HCT116 (cell line): ENCODE measurements around the gene ZNF536. TPM values are rescaled to one million over a fixed set of nuclear protein-coding genes. Genes with fewer than 3 reads are reported as not detected.

ENCODE experiments used
- ATAC-seq: fragments of 200-7000 bp; cut with Tn5 transposase; 2 replicates; pipeline ENCODE4 v1.9.1; 2020; ENCODE audit warnings: mild to moderate bottlenecking, moderate library complexity
- BruUV-seq: library from RNA; stranded (reverse); fragments of 400-500 nt; replicated peaks from 2 replicates; lab custom pipeline; 2021; lab: Mats Ljungman, UMichigan
- CTCF ChIA-PET: fragments of 300-600 bp; sonication (Branson Sonifier 250); formaldehyde crosslinking; loops from one replicate; lab custom pipeline; 2021; ENCODE audit warnings: antibody characterized with exemption; lab: Charles Lee
- POLR2A ChIA-PET: fragments of 300-600, 350-600 bp; sonication (Branson Sonifier 250); formaldehyde crosslinking; loops from one replicate; lab custom pipeline; 2021; ENCODE audit warnings: antibody characterized with exemption; lab: Charles Lee
- RAD21 ChIA-PET, 2 experiments: fragments of 300-600 bp; sonication (Branson Sonifier 250); formaldehyde crosslinking; loops; one replicate each; lab custom pipeline; 2023; ENCODE audit warnings: low total read pairs in 2 of 2; ENCODE audit not compliant: uncharacterized antibody in 2 of 2, unreplicated experiment in 2 of 2, low non-redundant PET in 1 of 2; lab: Charles Lee
- DNase-seq: peaks from one replicate; pipeline ENCODE4 v3.0.0-alpha.2; 2010; ENCODE audit warnings: low read depth, low spot score
- H2AFZ ChIP-seq: fragments of 200-600 bp; shearing (Covaris generic), sonication (generic); 2 replicates; pipeline ENCODE4 v1.6.1; 2017; ENCODE audit warnings: low read depth, mixed run types, mixed read lengths, antibody characterized with exemption, low read length; ENCODE audit not compliant: poor library complexity, severe bottlenecking
- H3K27ac ChIP-seq: 2 replicates; pipeline ENCODE4 v1.5.1; 2012; ENCODE audit warnings: low read depth, low read length
- H3K27me3 ChIP-seq: fragments of 200-600 bp; sonication (generic); 2 replicates; pipeline ENCODE4 v1.6.1; 2016; ENCODE audit warnings: mixed run types, low read length, mixed read lengths; ENCODE audit not compliant: insufficient read depth
- H3K36me3 ChIP-seq, 2 experiments: fragments of 200-500 bp in 1 of 2; fragments of 200-600 bp in 1 of 2; sonication (Bioruptor generic) in 1 of 2; sonication (generic) in 1 of 2; 2 replicates each; pipeline versions ENCODE4 v1.5.1 to v1.6.1; 2014 to 2016; ENCODE audit warnings: low read length in 2 of 2, inconsistent platforms in 1 of 2, mixed read lengths in 1 of 2, mixed run types in 1 of 2; ENCODE audit not compliant: insufficient read depth in 2 of 2, control insufficient read depth in 1 of 2
- H3K4me1 ChIP-seq, 2 experiments: fragments of 200-600 bp in 1 of 2; sonication (generic) in 1 of 2; 2 replicates each; pipeline versions ENCODE4 v1.5.1 to v1.6.1; 2012 to 2017; ENCODE audit warnings: low read length in 2 of 2, inconsistent platforms in 1 of 2, mild to moderate bottlenecking in 1 of 2, mixed read lengths in 1 of 2, mixed run types in 1 of 2, moderate library complexity in 1 of 2; ENCODE audit not compliant: insufficient read depth in 2 of 2, control insufficient read depth in 1 of 2
- H3K4me2 ChIP-seq: fragments of 200-600 bp; sonication (generic); 2 replicates; pipeline ENCODE4 v1.6.1; 2017; ENCODE audit warnings: mixed run types, low read length, mixed read lengths
- H3K4me3 ChIP-seq, 2 experiments: fragments of 200-600 bp in 1 of 2; sonication (generic) in 1 of 2; replicated peaks in 1 of 2; 2 replicates each; pipeline ENCODE4 v1.5.1; 2011 to 2016; ENCODE audit warnings: low read length in 2 of 2, control low read depth in 1 of 2, low read depth in 1 of 2, mild to moderate bottlenecking in 1 of 2, mixed read lengths in 1 of 2, mixed run types in 1 of 2
- H3K79me2 ChIP-seq: fragments of 200-600 bp; sonication (generic); 2 replicates; pipeline ENCODE4 v1.6.1; 2017; ENCODE audit warnings: mild to moderate bottlenecking, mixed run types, low read length, moderate library complexity, mixed read lengths; ENCODE audit not compliant: insufficient read depth
- H3K9ac ChIP-seq: fragments of 200-600 bp; sonication (generic); 2 replicates; pipeline ENCODE4 v1.6.1; 2016; ENCODE audit warnings: low read length, mixed read lengths
- H3K9me2 ChIP-seq: fragments of 200-600 bp; sonication (generic), shearing (Covaris generic); 2 replicates; pipeline ENCODE4 v1.6.1; 2017; ENCODE audit warnings: mixed run types, mild to moderate bottlenecking, moderate library complexity; ENCODE audit not compliant: insufficient read depth
- H3K9me3 ChIP-seq, 2 experiments: fragments of 200-500 bp in 1 of 2; fragments of 200-600 bp in 1 of 2; sonication (Bioruptor generic) in 1 of 2; sonication (generic) in 1 of 2; 2 replicates each; pipeline ENCODE4 v1.6.1; 2014 to 2017; ENCODE audit warnings: low read length in 2 of 2, mixed read lengths in 2 of 2, inconsistent platforms in 1 of 2, low read depth in 1 of 2, mild to moderate bottlenecking in 1 of 2, mixed run types in 1 of 2, moderate library complexity in 1 of 2; ENCODE audit not compliant: control insufficient read depth in 1 of 2, insufficient read depth in 1 of 2
- H4K20me1 ChIP-seq: fragments of 200-600 bp; sonication (generic), shearing (Covaris generic); 2 replicates; pipeline ENCODE4 v1.6.1; 2017; ENCODE audit warnings: mixed run types, mild to moderate bottlenecking, moderate library complexity; ENCODE audit not compliant: insufficient read depth
- ATF3 ChIP-seq: IDR thresholded peaks from 2 replicates; pipeline ENCODE4 v1.6.1; 2012
- CBX3 ChIP-seq: IDR thresholded peaks from 2 replicates; pipeline ENCODE4 v1.6.1; 2012; ENCODE audit warnings: low read depth
- EGR1 ChIP-seq: IDR thresholded peaks from 2 replicates; pipeline ENCODE4 v1.6.1; 2012; ENCODE audit warnings: low read depth
- ELF1 ChIP-seq: IDR thresholded peaks from 2 replicates; pipeline ENCODE4 v1.6.1; 2012; ENCODE audit warnings: low read depth, borderline replicate concordance
- EZH2 ChIP-seq: fragments of 200-600 bp; sonication (generic); IDR thresholded peaks from 2 replicates; pipeline ENCODE4 v1.6.1; 2017; ENCODE audit warnings: antibody characterized with exemption, mixed run types
- EZH2phosphoT487 ChIP-seq: fragments of 200-600 bp; IDR thresholded peaks from 2 replicates; pipeline ENCODE4 v1.6.1; 2018; ENCODE audit warnings: antibody characterized with exemption, borderline replicate concordance
- FOSL1 ChIP-seq: IDR thresholded peaks from 2 replicates; pipeline ENCODE4 v1.6.1; 2012; ENCODE audit warnings: low read depth
- JUND ChIP-seq: IDR thresholded peaks from 2 replicates; pipeline ENCODE4 v1.6.1; 2012
- MAX ChIP-seq: IDR thresholded peaks from 2 replicates; pipeline ENCODE4 v1.6.1; 2012
- POLR2A ChIP-seq: IDR thresholded peaks from 2 replicates; pipeline ENCODE4 v1.7.0; 2011; ENCODE audit warnings: borderline replicate concordance; ENCODE audit not compliant: insufficient read depth, insufficient read length; ENCODE audit errors: extremely low read depth
- POLR2AphosphoS5 ChIP-seq: IDR thresholded peaks from 2 replicates; pipeline ENCODE4 v1.6.1; 2011; ENCODE audit warnings: mild to moderate bottlenecking, low read depth, low read length, moderate library complexity
- RAD21 ChIP-seq: IDR thresholded peaks from 2 replicates; pipeline ENCODE4 v1.6.1; 2012; ENCODE audit warnings: low read depth, mild to moderate bottlenecking
- REST ChIP-seq: IDR thresholded peaks from 2 replicates; pipeline ENCODE4 v1.6.1; 2012; ENCODE audit warnings: low read depth
- SIN3A ChIP-seq: IDR thresholded peaks from 2 replicates; pipeline ENCODE4 v1.6.1; 2012; ENCODE audit warnings: low read depth
- SP1 ChIP-seq: IDR thresholded peaks from 2 replicates; pipeline ENCODE4 v1.6.1; 2012; ENCODE audit warnings: low read depth
- SRF ChIP-seq: IDR thresholded peaks from 2 replicates; pipeline ENCODE4 v1.6.1; 2012; ENCODE audit warnings: low read depth
- TCF7L2 ChIP-seq: IDR thresholded peaks from 2 replicates; pipeline ENCODE4 v1.7.0; 2011; ENCODE audit warnings: borderline replicate concordance, inconsistent platforms; ENCODE audit not compliant: insufficient read depth, insufficient read length; ENCODE audit errors: extremely low read depth
- YY1 ChIP-seq: IDR thresholded peaks from 2 replicates; pipeline ENCODE4 v1.6.1; 2011; ENCODE audit warnings: low read length, low read depth, moderate library complexity, mild to moderate bottlenecking; ENCODE audit not compliant: insufficient replicate concordance; ENCODE audit errors: extremely low read depth
- ZNF274 ChIP-seq: fragments of 200-500 bp; sonication (Bioruptor generic); IDR thresholded peaks from 2 replicates; pipeline ENCODE4 v1.6.1; 2014; ENCODE audit warnings: mild to moderate bottlenecking, low read depth, low read length, inconsistent platforms
- intact Hi-C: fragments of 100-400 bp; cut with micrococcal nuclease; formaldehyde crosslinking; loops from 2 replicates; pipeline ENCODE4 v1.10.0; 2022
- total RNA-seq: library from RNA; stranded (reverse); gene quantifications from one replicate; pipeline ENCODE4 v1.2.1, GENCODE V29; 2021; ENCODE audit not compliant: unreplicated experiment
- TF ChIP-seq, protein P1 (sequence below), 3 experiments: fragments of 200-600 bp in 1 of 3; sonication (generic) in 1 of 3; IDR thresholded peaks in 2 of 3; conservative IDR thresholded peaks in 1 of 3; 2 replicates each; pipeline ENCODE4 v1.5.1; 2012 to 2017; ENCODE audit warnings: low read depth in 2 of 3, low read length in 2 of 3, antibody characterized with exemption in 1 of 3, borderline replicate concordance in 1 of 3, control low read depth in 1 of 3, mild to moderate bottlenecking in 1 of 3, mixed read lengths in 1 of 3, mixed run types in 1 of 3, moderate library complexity in 1 of 3; ENCODE audit not compliant: insufficient read depth in 1 of 3

Gene ZNF536
- total RNA-seq, 1 experiment from 2014 or later: not detected

DNA sequence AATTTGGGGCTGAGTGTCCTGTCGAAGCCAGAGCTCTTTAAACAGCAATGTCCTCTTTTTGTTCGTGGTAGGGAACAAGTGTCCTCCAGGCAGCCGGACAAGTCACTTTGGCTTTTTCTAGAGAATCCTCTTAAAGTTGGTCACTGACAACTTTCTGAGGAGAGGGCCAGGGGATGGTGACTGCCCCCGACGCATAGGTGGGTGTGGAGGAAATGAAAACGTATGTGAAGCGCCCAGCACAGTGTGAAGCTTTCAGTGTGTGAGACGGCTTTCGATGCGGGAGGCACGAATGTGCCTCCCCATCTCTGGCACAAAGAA lies 45.8 kb upstream of the ZNF536 start:
- Histone ChIP-seq H3K27ac (no peak overlapping the region), H3K27me3 (peaks cover 11% of the 10 kb centered on the region), H3K9ac (no peak overlapping the region), H3K79me2 (no peaks in the 10 kb centered on the region), H3K36me3 (no peaks in the 10 kb centered on the region), H3K9me3 (no peaks in the 10 kb centered on the region), H4K20me1 (no peaks in the 10 kb centered on the region), H3K4me3 (no peak overlapping the region), H3K9me2 (no peaks in the 10 kb centered on the region), H2AFZ (no peak overlapping the region), H3K4me1 (no peaks in the 10 kb centered on the region), H3K4me2 (no peak overlapping the region)
- BruUV-seq: no TSS peak
- intact Hi-C loops: no loop called here
- ChIA-PET CTCF (no interaction called here), RAD21 (no interaction called here), POLR2A (no interaction called here)
- TF ChIP-seq FOSL1 (no peak), REST (no peak), EZH2 (no peak), MAX (no peak), EZH2phosphoT487 (no peak), SRF (no peak), ZNF274 (no peak), ATF3 (no peak), JUND (no peak), EGR1 (no peak), ELF1 (no peak), POLR2A (no peak), CBX3 (no peak), YY1 (no peak), TCF7L2 (no peak), RAD21 (no peak), SIN3A (no peak), POLR2AphosphoS5 (no peak), SP1 (no peak)
- TF ChIP-seq, protein P1, sequence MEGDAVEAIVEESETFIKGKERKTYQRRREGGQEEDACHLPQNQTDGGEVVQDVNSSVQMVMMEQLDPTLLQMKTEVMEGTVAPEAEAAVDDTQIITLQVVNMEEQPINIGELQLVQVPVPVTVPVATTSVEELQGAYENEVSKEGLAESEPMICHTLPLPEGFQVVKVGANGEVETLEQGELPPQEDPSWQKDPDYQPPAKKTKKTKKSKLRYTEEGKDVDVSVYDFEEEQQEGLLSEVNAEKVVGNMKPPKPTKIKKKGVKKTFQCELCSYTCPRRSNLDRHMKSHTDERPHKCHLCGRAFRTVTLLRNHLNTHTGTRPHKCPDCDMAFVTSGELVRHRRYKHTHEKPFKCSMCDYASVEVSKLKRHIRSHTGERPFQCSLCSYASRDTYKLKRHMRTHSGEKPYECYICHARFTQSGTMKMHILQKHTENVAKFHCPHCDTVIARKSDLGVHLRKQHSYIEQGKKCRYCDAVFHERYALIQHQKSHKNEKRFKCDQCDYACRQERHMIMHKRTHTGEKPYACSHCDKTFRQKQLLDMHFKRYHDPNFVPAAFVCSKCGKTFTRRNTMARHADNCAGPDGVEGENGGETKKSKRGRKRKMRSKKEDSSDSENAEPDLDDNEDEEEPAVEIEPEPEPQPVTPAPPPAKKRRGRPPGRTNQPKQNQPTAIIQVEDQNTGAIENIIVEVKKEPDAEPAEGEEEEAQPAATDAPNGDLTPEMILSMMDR (IDR thresholded peaks at IDR 0.05 in 2 of 3, conservative IDR thresholded peaks at IDR 0.05 in 1 of 3; ENCODE audit: borderline replicate concordance in 1 of 3, insufficient read depth in 1 of 3, low read depth in 2 of 3, low read length in 2 of 3): no peak
- no peak for DNase-seq
- no peak for ATAC-seq
